ENCODE results near the gene MAP1LC3C. TPM values are rescaled to one million over a fixed set of nuclear protein-coding genes. Genes with fewer than 3 reads are reported as not detected.

Gene MAP1LC3C
- polyA plus RNA-seq, result 1 to 10 TPM in 1 of 4 donors, under 1 TPM in 1, not detected in 2; 0.31 to 3.1 TPM
- long read RNA-seq, donor 1, result 0 reads
- long read RNA-seq, donor 2, result 0 reads
- long read RNA-seq, donor 3, result 0 reads
- long read RNA-seq, donor 4, result 0 reads
- long read RNA-seq, donor 5, result 0 reads
- long read RNA-seq, donor 6, result 0 reads
- long read RNA-seq, donor 7, result 0 reads
- long read RNA-seq, donor 8, partial matches to known transcripts, result 0 of 1 reads
- long read RNA-seq, donor 8, other reads (novel, unspliced or antisense), result 0 of 1 reads
- long read RNA-seq, donor 9, result 0 reads
- long read RNA-seq, donor 10, partial matches to known transcripts, result 0 of 1 reads
- long read RNA-seq, donor 10, other reads (novel, unspliced or antisense), result 0 of 1 reads

DNA sequence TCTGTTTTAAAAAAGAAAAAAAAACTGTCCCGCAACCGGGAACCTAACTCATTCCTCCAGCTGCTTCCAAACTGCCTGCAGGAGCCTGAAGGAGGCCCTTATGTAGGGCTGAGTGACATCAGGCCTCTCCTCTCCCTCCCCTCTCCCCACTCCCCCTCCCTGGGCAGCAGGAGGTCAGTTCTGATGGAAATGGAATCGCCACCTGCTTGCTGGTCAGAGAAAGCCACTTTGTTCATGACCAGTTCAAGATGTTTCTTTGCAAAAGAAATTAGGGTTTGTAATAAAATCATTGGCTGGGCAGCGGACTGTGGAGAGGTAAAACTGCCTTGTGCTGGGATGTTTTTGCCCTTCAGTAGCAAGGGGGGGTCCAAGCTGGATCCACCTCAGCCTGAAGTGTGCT is at the start of gene MAP1LC3C:
Gene MAP1LC3C, minus strand, starts transcription at position 73 of the 400 bp plus-strand sequence. CDS start 90 bp downstream, outside the sequence.
- Histone ChIP-seq H3K9me3 (ENCODE audit: control insufficient read depth in 2 of 2, insufficient read depth in 1 of 2, low read depth in 1 of 2, low read length in 1 of 2) (no peaks in the 10 kb centered on the region), H3K4me3 (ENCODE audit: low read depth in 1 of 3, low read length in 3 of 3) (peak within 1 kb of the TSS in 1 of 3 donors; percentile 30), H3K27me3 (ENCODE audit: control insufficient read depth in 3 of 3, insufficient read depth in 3 of 3, low read length in 3 of 3) (no peaks in the 10 kb centered on the region), H3K4me1 (ENCODE audit: control insufficient read depth in 3 of 3, insufficient read depth in 2 of 3, low read depth in 1 of 3, low read length in 2 of 3) (peaks cover 0 to 7% (median 2%) of the 10 kb centered on the region in 3 donors), H3K27ac (ENCODE audit: low read depth in 1 of 3, low read length in 2 of 3) (peak within 1 kb of the TSS in 1 of 3 donors; percentile 28), H3K36me3 (ENCODE audit: control insufficient read depth in 3 of 3, insufficient read depth in 2 of 3, low read depth in 1 of 3, low read length in 3 of 3) (no peaks in the 10 kb centered on the region)
- DNase-seq (no peak), FAIRE-seq (no peak)
- 32 to 37% (median 34%) methylated on average over 4 of the region's 4 CpGs for WGBS, 3 donors

DNA sequence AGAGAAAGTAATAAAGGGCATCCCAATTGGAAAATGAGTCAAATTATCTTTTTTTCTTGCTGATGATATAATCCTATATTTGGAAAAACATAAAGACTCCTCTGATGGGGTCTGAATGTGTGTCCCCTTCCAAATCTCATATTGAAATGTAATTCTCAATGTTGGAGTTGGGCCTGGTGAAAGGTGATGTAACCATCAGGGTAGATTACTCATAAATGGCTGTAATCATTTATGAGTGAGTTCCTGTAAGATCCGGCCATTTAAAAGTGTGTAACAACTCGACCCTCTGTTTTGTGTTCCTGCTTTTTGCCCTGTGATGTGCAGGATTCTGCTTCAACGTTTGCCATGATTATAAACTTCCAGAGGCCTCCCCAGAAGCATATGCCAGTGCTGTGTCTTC is 44.3 kb upstream of the MAP1LC3C start:
- FAIRE-seq, result no peak
- H3K36me3 ChIP-seq (ENCODE audit: control insufficient read depth in 3 of 3, insufficient read depth in 2 of 3, low read depth in 1 of 3, low read length in 3 of 3), result no peaks in the 10 kb centered on the region
- no peak overlapping the region for H3K4me3 ChIP-seq (ENCODE audit: low read depth in 1 of 3, low read length in 3 of 3)
- 42 to 45% (median 43%) methylated on average over 3 of the region's 3 CpGs for WGBS, 3 donors
- no peak for DNase-seq
- no peaks in the 10 kb centered on the region for H3K4me1 ChIP-seq (ENCODE audit: control insufficient read depth in 3 of 3, insufficient read depth in 2 of 3, low read depth in 1 of 3, low read length in 2 of 3)
- peaks cover 0 to 3% of the 10 kb centered on the region in 2 donors for H3K9me3 ChIP-seq (ENCODE audit: control insufficient read depth in 2 of 2, insufficient read depth in 1 of 2, low read depth in 1 of 2, low read length in 1 of 2)
- no peak overlapping the region for H3K27ac ChIP-seq (ENCODE audit: low read depth in 1 of 3, low read length in 2 of 3)
- no peaks in the 10 kb centered on the region for H3K27me3 ChIP-seq (ENCODE audit: control insufficient read depth in 3 of 3, insufficient read depth in 3 of 3, low read length in 3 of 3)

DNA sequence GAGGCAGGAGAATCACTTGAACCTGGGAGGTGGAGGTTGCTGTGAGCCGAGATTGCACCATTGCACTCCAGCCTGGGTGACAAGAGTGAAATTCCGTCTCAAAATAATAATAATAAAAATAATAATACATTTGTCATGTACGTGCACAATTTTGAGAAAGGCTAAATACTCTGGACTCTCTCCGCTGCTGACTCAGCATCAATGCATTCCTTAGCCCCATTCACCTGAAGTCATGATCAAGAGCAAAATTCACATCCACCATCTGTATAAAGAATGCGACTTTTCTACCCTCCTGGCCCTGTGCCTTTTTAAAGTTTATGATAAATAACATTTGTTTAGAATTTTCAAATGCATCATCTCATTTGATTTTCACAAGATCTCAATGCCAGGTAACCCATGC is 35.5 kb upstream of the MAP1LC3C start:
- FAIRE-seq, result no peak
- no peak for DNase-seq

DNA sequence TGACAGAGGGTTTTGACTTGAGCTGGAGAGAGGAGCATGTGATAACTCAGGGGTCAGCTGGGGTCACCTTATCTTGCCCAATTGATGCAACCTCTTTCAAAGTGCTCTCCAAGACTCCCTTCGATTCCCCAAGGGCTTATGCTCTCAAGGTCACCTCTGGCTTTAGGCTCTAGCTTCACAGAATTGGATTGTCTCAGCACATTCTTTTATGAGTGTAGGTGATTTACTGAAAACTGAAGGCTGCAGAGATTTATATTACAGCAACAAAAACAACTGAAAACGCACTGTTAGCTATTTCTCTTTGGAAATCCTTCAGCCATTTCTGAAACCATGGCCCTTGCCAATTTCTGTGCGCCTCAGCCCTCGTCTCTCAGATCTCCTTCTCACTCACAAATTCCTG is 34.5 kb upstream of the MAP1LC3C start:
- Histone ChIP-seq H3K27ac (ENCODE audit: low read depth in 1 of 3, low read length in 2 of 3) (no peak overlapping the region), H3K9me3 (ENCODE audit: control insufficient read depth in 2 of 2, insufficient read depth in 1 of 2, low read depth in 1 of 2, low read length in 1 of 2) (no peaks in the 10 kb centered on the region), H3K27me3 (ENCODE audit: control insufficient read depth in 3 of 3, insufficient read depth in 3 of 3, low read length in 3 of 3) (no peaks in the 10 kb centered on the region), H3K36me3 (ENCODE audit: control insufficient read depth in 3 of 3, insufficient read depth in 2 of 3, low read depth in 1 of 3, low read length in 3 of 3) (no peaks in the 10 kb centered on the region), H3K4me3 (ENCODE audit: low read depth in 1 of 3, low read length in 3 of 3) (no peak overlapping the region), H3K4me1 (ENCODE audit: control insufficient read depth in 3 of 3, insufficient read depth in 2 of 3, low read depth in 1 of 3, low read length in 2 of 3) (no peaks in the 10 kb centered on the region)
- no peak for DNase-seq
- FAIRE-seq, result no peak
- 53 to 58% (median 56%) methylated on average over 4 of the region's 4 CpGs for WGBS, 3 donors

More for the DNA sequence above, 35.5 kb upstream of the MAP1LC3C start:
- H3K4me1 ChIP-seq (ENCODE audit: control insufficient read depth in 3 of 3, insufficient read depth in 2 of 3, low read depth in 1 of 3, low read length in 2 of 3), result no peaks in the 10 kb centered on the region
- H3K36me3 ChIP-seq (ENCODE audit: control insufficient read depth in 3 of 3, insufficient read depth in 2 of 3, low read depth in 1 of 3, low read length in 3 of 3), result no peaks in the 10 kb centered on the region
- no peak overlapping the region for H3K27ac ChIP-seq (ENCODE audit: low read depth in 1 of 3, low read length in 2 of 3)
- 88 to 89% (median 89%) methylated on average over 5 of the region's 5 CpGs for WGBS, 3 donors
- H3K4me3 ChIP-seq (ENCODE audit: low read depth in 1 of 3, low read length in 3 of 3), result no peak overlapping the region
- H3K9me3 ChIP-seq (ENCODE audit: control insufficient read depth in 2 of 2, insufficient read depth in 1 of 2, low read depth in 1 of 2, low read length in 1 of 2), result no peaks in the 10 kb centered on the region
- no peaks in the 10 kb centered on the region for H3K27me3 ChIP-seq (ENCODE audit: control insufficient read depth in 3 of 3, insufficient read depth in 3 of 3, low read length in 3 of 3)

DNA sequence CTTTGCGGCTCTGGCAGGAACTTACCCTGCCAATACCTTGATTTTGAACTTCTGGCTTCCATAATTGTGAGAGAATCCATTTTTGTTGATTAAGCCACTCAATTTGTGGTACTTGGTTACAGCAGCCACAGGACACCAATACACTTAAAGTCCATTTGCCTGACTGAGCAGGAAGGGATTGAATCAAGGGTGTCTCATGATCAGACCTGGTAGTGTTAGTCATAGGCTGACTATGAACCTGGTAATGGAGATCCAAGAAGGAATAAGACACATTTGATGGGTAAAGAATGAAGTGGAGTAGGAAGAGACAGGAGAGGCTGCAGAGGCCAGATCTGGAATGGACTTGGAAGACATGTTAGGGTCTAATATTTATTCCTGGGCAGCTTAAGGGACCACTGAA is 31.2 kb upstream of the MAP1LC3C start:
- no peaks in the 10 kb centered on the region for H3K36me3 ChIP-seq (ENCODE audit: control insufficient read depth in 3 of 3, insufficient read depth in 2 of 3, low read depth in 1 of 3, low read length in 3 of 3)
- no peaks in the 10 kb centered on the region for H3K27me3 ChIP-seq (ENCODE audit: control insufficient read depth in 3 of 3, insufficient read depth in 3 of 3, low read length in 3 of 3)
- DNase-seq (no peak), FAIRE-seq (no peak)
- H3K4me1 ChIP-seq (ENCODE audit: control insufficient read depth in 3 of 3, insufficient read depth in 2 of 3, low read depth in 1 of 3, low read length in 2 of 3), result no peaks in the 10 kb centered on the region
- WGBS, 3 donors, result 96 to 100% (median 96%) methylated on average over 1 of the region's 1 CpG
- no peaks in the 10 kb centered on the region for H3K9me3 ChIP-seq (ENCODE audit: control insufficient read depth in 2 of 2, insufficient read depth in 1 of 2, low read depth in 1 of 2, low read length in 1 of 2)
- no peak overlapping the region for H3K27ac ChIP-seq (ENCODE audit: low read depth in 1 of 3, low read length in 2 of 3)
- H3K4me3 ChIP-seq (ENCODE audit: low read depth in 1 of 3, low read length in 3 of 3), result no peak overlapping the region

DNA sequence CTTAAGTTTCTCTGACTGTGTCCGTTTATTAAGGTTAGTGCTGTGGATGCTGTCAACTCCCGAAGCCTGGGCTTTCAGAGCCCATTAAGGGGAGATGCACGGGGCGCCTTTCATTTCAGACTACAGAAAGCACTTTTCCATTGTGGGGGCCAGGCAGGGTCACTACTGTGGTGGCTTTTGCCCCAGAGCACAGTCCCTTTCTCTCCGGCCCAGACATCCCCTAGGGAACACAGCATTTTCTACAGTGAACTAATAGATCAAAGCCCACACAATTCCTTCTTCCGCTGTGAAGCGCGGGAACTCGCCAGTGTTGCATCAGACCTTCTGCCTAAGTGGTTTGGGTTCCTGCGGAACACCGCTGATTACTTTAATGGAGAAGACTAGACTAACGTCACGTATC is 26.8 kb upstream of the MAP1LC3C start:
- no peaks in the 10 kb centered on the region for H3K9me3 ChIP-seq (ENCODE audit: control insufficient read depth in 2 of 2, insufficient read depth in 1 of 2, low read depth in 1 of 2, low read length in 1 of 2)
- H3K36me3 ChIP-seq (ENCODE audit: control insufficient read depth in 3 of 3, insufficient read depth in 2 of 3, low read depth in 1 of 3, low read length in 3 of 3), result no peaks in the 10 kb centered on the region
- H3K4me1 ChIP-seq (ENCODE audit: control insufficient read depth in 3 of 3, insufficient read depth in 2 of 3, low read depth in 1 of 3, low read length in 2 of 3), result no peaks in the 10 kb centered on the region
- H3K4me3 ChIP-seq (ENCODE audit: low read depth in 1 of 3, low read length in 3 of 3), result no peak overlapping the region
- DNase-seq, result no peak
- H3K27me3 ChIP-seq (ENCODE audit: control insufficient read depth in 3 of 3, insufficient read depth in 3 of 3, low read length in 3 of 3), result no peaks in the 10 kb centered on the region
- H3K27ac ChIP-seq (ENCODE audit: low read depth in 1 of 3, low read length in 2 of 3), result no peak overlapping the region
- whole genome bisulfite sequencing, 3 donors, result 84 to 93% (median 85%) methylated on average over 13 of the region's 13 CpGs
- FAIRE-seq, result no peak

DNA sequence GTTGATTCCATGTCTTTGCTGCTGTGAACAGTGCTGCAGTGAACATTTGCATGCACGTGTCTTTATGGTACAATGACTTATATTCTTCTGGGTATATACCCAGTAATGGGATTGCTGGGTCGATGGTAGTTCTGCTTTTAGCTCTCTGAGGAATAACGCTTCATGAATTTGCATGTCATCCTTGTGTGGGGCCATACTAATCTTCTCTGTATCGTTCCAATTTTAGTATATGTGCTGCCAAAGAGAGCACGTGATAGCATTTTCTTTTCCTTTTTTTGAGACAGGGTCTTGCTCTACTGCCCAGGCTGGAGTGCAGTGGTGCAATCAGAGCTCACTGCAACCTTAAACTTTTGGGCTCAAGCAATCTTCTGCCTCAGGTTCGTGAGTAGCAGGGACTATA is 24.9 kb upstream of the MAP1LC3C start:
- FAIRE-seq, result no peak
- DNase-seq, result no peak
- 63 to 72% (median 68%) methylated on average over 6 of the region's 6 CpGs for WGBS, 3 donors

DNA sequence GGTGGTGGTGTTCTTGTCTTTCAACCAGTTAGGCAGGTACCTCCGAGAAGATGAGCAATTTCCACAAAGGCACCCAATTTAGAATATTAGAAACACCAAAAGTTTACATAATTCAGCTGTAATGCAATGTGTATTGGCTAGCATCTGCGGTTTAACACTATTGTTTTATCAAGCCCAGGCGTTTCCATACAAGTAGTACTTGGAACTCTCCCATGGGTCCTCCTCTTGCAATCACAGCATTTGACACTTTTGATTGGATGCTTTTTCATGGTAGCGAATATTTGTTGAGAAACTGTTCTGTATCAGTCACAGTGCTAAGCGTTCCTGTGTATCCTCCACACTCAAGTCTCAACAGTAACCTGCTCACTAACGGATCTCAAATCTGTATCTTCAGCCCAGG is 20.1 kb upstream of the MAP1LC3C start:
- Histone ChIP-seq H3K4me1 (ENCODE audit: control insufficient read depth in 3 of 3, insufficient read depth in 2 of 3, low read depth in 1 of 3, low read length in 2 of 3) (no peaks in the 10 kb centered on the region), H3K9me3 (ENCODE audit: control insufficient read depth in 2 of 2, insufficient read depth in 1 of 2, low read depth in 1 of 2, low read length in 1 of 2) (no peaks in the 10 kb centered on the region), H3K27ac (ENCODE audit: low read depth in 1 of 3, low read length in 2 of 3) (no peak overlapping the region), H3K27me3 (ENCODE audit: control insufficient read depth in 3 of 3, insufficient read depth in 3 of 3, low read length in 3 of 3) (no peaks in the 10 kb centered on the region), H3K4me3 (ENCODE audit: low read depth in 1 of 3, low read length in 3 of 3) (no peak overlapping the region), H3K36me3 (ENCODE audit: control insufficient read depth in 3 of 3, insufficient read depth in 2 of 3, low read depth in 1 of 3, low read length in 3 of 3) (no peaks in the 10 kb centered on the region)
- 74 to 78% (median 77%) methylated on average over 6 of the region's 6 CpGs for WGBS, 3 donors
- no peak for DNase-seq
- FAIRE-seq, result no peak

More for the DNA sequence above, 24.9 kb upstream of the MAP1LC3C start:
- Histone ChIP-seq H3K36me3 (ENCODE audit: control insufficient read depth in 3 of 3, insufficient read depth in 2 of 3, low read depth in 1 of 3, low read length in 3 of 3) (no peaks in the 10 kb centered on the region), H3K4me3 (ENCODE audit: low read depth in 1 of 3, low read length in 3 of 3) (no peak overlapping the region), H3K27ac (ENCODE audit: low read depth in 1 of 3, low read length in 2 of 3) (no peak overlapping the region), H3K27me3 (ENCODE audit: control insufficient read depth in 3 of 3, insufficient read depth in 3 of 3, low read length in 3 of 3) (no peaks in the 10 kb centered on the region), H3K9me3 (ENCODE audit: control insufficient read depth in 2 of 2, insufficient read depth in 1 of 2, low read depth in 1 of 2, low read length in 1 of 2) (no peaks in the 10 kb centered on the region), H3K4me1 (ENCODE audit: control insufficient read depth in 3 of 3, insufficient read depth in 2 of 3, low read depth in 1 of 3, low read length in 2 of 3) (no peaks in the 10 kb centered on the region)

Data from small intestine (tissue), 16 donors.